Mesenchymal stem cell (in vitro differentiated cells and primary cell): Measurements from ENCODE around the gene ABHD3.

Experiments
- DNase-seq: peaks from one replicate; pipeline ENCODE4 v3.0.0-alpha.2; 2013
- H2AFZ ChIP-seq: one replicate; pipeline ENCODE4 v1.6.1; 2013; ENCODE audit warnings: low read depth, mild to moderate bottlenecking, control low read depth, inconsistent platforms, low read length, moderate library complexity
- H2AK5ac ChIP-seq: 2 replicates; pipeline ENCODE4 v1.6.1; 2013; ENCODE audit warnings: low read length, moderate library complexity, mild to moderate bottlenecking, inconsistent platforms; ENCODE audit not compliant: severe bottlenecking
- H2BK120ac ChIP-seq: one replicate; pipeline ENCODE4 v1.6.1; 2013; ENCODE audit warnings: low read depth, mild to moderate bottlenecking, inconsistent platforms, low read length, moderate library complexity
- H2BK12ac ChIP-seq, 2 experiments: one replicate each; pipeline ENCODE4 v1.6.1; 2013; ENCODE audit warnings: inconsistent platforms in 2 of 2, low read length in 2 of 2, mild to moderate bottlenecking in 2 of 2, moderate library complexity in 2 of 2, control low read depth in 1 of 2
- H2BK15ac ChIP-seq: one replicate; pipeline ENCODE4 v1.6.1; 2013; ENCODE audit warnings: mild to moderate bottlenecking, low read depth, inconsistent platforms; ENCODE audit not compliant: poor library complexity, severe bottlenecking
- H2BK5ac ChIP-seq: 2 replicates; pipeline ENCODE4 v1.6.1; 2013; ENCODE audit warnings: low read depth, mild to moderate bottlenecking, low read length, control low read depth, inconsistent platforms; ENCODE audit not compliant: poor library complexity, severe bottlenecking
- H3K14ac ChIP-seq, 2 experiments: one replicate each; pipeline ENCODE4 v1.6.1; 2013; ENCODE audit warnings: inconsistent platforms in 2 of 2, low read length in 2 of 2, control low read depth in 1 of 2, mild to moderate bottlenecking in 1 of 2, moderate library complexity in 1 of 2
- H3K18ac ChIP-seq, 2 experiments: one replicate each; pipeline ENCODE4 v1.6.1; 2013; ENCODE audit warnings: inconsistent platforms in 2 of 2, low read length in 2 of 2, control low read depth in 1 of 2, low read depth in 1 of 2, mild to moderate bottlenecking in 1 of 2
- H3K23ac ChIP-seq, 2 experiments: one replicate each; pipeline ENCODE4 v1.6.1; 2013; ENCODE audit warnings: inconsistent platforms in 2 of 2, low read length in 2 of 2, mild to moderate bottlenecking in 2 of 2, moderate library complexity in 2 of 2, control low read depth in 1 of 2
- H3K27ac ChIP-seq: 2 replicates; pipeline ENCODE4 v1.5.1; 2013; ENCODE audit warnings: mild to moderate bottlenecking, moderate library complexity, low read length, control low read depth, inconsistent platforms; ENCODE audit not compliant: poor library complexity, severe bottlenecking
- H3K27me3 ChIP-seq, 2 experiments: 2 replicates each; pipeline versions ENCODE4 v1.6.1 to v1.7.0; 2013; ENCODE audit warnings: low read length in 2 of 2, mild to moderate bottlenecking in 2 of 2, moderate library complexity in 2 of 2, control low read depth in 1 of 2, inconsistent platforms in 1 of 2; ENCODE audit not compliant: control insufficient read depth in 1 of 2, insufficient read depth in 1 of 2
- H3K36me3 ChIP-seq, 2 experiments: 2 replicates each; pipeline versions ENCODE4 v1.6.1 to v1.7.0; 2013; ENCODE audit warnings: low read length in 2 of 2, control low read depth in 1 of 2, inconsistent platforms in 1 of 2, low read depth in 1 of 2, mild to moderate bottlenecking in 1 of 2; ENCODE audit not compliant: insufficient read depth in 2 of 2, control insufficient read depth in 1 of 2
- H3K4ac ChIP-seq, 2 experiments: one replicate each; pipeline ENCODE4 v1.6.1; 2013; ENCODE audit warnings: inconsistent platforms in 2 of 2, low read length in 2 of 2, mild to moderate bottlenecking in 2 of 2, moderate library complexity in 2 of 2, control low read depth in 1 of 2, low read depth in 1 of 2
- H3K4me1 ChIP-seq: 2 replicates; pipeline ENCODE4 v1.6.1; 2013; ENCODE audit warnings: low read depth, low read length, control low read depth; ENCODE audit not compliant: control insufficient read depth, insufficient read depth
- H3K4me2 ChIP-seq: 2 replicates; pipeline ENCODE4 v1.6.1; 2013; ENCODE audit warnings: low read length, mild to moderate bottlenecking, inconsistent platforms; ENCODE audit not compliant: poor library complexity, severe bottlenecking
- H3K4me3 ChIP-seq, 2 experiments: 2 replicates each; pipeline versions ENCODE4 v1.5.1 to v1.7.0; 2013; ENCODE audit warnings: low read length in 2 of 2, mild to moderate bottlenecking in 2 of 2, control low read depth in 1 of 2, low read depth in 1 of 2; ENCODE audit not compliant: insufficient read depth in 1 of 2
- H3K79me1 ChIP-seq: replicated peaks from 2 replicates; pipeline ENCODE4 v1.6.1; 2013; ENCODE audit warnings: mild to moderate bottlenecking, control low read depth, low read length, inconsistent platforms; ENCODE audit not compliant: poor library complexity, severe bottlenecking
- H3K9ac ChIP-seq: 2 replicates; pipeline ENCODE4 v1.7.0; 2013; ENCODE audit warnings: mild to moderate bottlenecking, low read length, moderate library complexity
- H3K9me3 ChIP-seq: 2 replicates; pipeline ENCODE4 v1.7.0; 2013; ENCODE audit warnings: mild to moderate bottlenecking, low read length; ENCODE audit not compliant: control insufficient read depth
- H4K8ac ChIP-seq: one replicate; pipeline ENCODE4 v1.6.1; 2013; ENCODE audit warnings: inconsistent platforms, mild to moderate bottlenecking, low read length, moderate library complexity
- H4K91ac ChIP-seq: one replicate; pipeline ENCODE4 v1.6.1; 2013; ENCODE audit warnings: mild to moderate bottlenecking, low read length, inconsistent platforms
- WGBS: methylation state at CpG from one replicate; pipeline ENCODE4 v1.1.7; 2013; ENCODE audit warnings: mixed read lengths; 5-methylcytosine and 5-hydroxymethylcytosine counted together

Gene ABHD3

DNA sequence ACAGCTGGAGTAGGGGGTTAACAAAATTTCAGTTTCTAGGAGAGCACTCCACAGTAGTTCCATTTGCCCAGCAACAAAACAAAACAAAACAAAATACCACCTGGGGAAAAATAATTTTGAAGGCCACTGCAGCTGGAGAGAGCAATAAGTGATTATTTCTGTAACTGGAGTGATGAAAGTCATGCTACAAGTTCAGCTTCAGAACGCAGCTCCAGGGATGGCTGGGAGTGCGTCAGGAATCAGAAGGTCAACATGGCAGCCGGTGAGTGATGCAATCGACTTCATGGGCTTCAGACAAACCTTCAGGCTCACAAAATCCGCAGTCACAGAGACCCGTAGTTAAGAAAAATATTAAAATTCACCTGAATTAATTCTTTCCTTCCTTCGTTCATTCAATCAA, 41.0 kb downstream of the ABHD3 start:
- no peak overlapping the region for H3K4me3 ChIP-seq
- peaks cover 0 to 6% of the 10 kb centered on the region in 2 experiments for H3K36me3 ChIP-seq
- no peak overlapping the region for H2AFZ ChIP-seq
- H3K14ac ChIP-seq = no peak overlapping the region
- H3K9ac ChIP-seq = no peak overlapping the region
- H4K91ac ChIP-seq = no peak overlapping the region
- H2BK15ac ChIP-seq = no peak overlapping the region
- no peak overlapping the region for H2BK12ac ChIP-seq
- H3K27ac ChIP-seq = no peak overlapping the region
- no peak overlapping the region for H3K18ac ChIP-seq
- H3K27me3 ChIP-seq = no peaks in the 10 kb centered on the region
- no peak overlapping the region for H3K4ac ChIP-seq
- no peak for DNase-seq
- WGBS = 95% methylated on average over 7 of the region's 7 CpGs
- no peak overlapping the region for H4K8ac ChIP-seq
- no peak overlapping the region for H2BK120ac ChIP-seq
- H3K4me1 ChIP-seq = peaks cover 1% of the 10 kb centered on the region
- no peak overlapping the region for H2BK5ac ChIP-seq
- no peak overlapping the region for H3K4me2 ChIP-seq
- no peaks in the 10 kb centered on the region for H3K79me1 ChIP-seq
- H3K9me3 ChIP-seq = no peaks in the 10 kb centered on the region
- H3K23ac ChIP-seq = no peak overlapping the region
- H2AK5ac ChIP-seq = no peak overlapping the region

DNA sequence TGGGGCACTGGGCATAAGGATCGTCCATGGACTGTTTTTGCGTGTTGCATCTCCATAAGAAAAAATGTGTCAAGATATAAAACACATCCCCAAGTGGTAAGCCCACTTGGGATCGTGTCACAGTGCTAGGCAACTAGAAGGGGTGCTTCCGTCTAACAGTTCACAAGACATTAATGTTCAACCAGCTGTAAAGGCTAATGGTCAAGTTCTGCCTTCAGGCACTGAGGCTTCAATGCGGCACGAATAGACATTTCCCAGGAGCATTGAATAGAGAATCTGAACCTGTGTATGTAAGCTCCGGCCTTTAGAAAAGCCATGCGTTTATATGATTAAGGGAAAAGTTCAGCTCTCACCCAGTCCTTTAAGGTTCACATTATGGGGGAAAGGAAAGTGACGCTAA, 42.0 kb downstream of the ABHD3 start:
- Histone ChIP-seq H2BK12ac (no peak overlapping the region), H2BK5ac (no peak overlapping the region), H3K4ac (no peak overlapping the region), H3K36me3 (peaks cover 0 to 6% of the 10 kb centered on the region in 2 experiments), H2AK5ac (no peak overlapping the region), H2BK120ac (no peak overlapping the region), H4K8ac (no peak overlapping the region), H3K23ac (no peak overlapping the region), H2AFZ (no peak overlapping the region), H3K27ac (no peak overlapping the region), H3K4me1 (peaks cover 1% of the 10 kb centered on the region), H3K4me3 (no peak overlapping the region), H3K14ac (no peak overlapping the region), H3K9me3 (no peaks in the 10 kb centered on the region), H3K79me1 (no peaks in the 10 kb centered on the region), H4K91ac (no peak overlapping the region), H3K9ac (no peak overlapping the region), H3K27me3 (no peaks in the 10 kb centered on the region), H3K18ac (no peak overlapping the region), H2BK15ac (peak overlapping the region; percentile 40), H3K4me2 (no peak overlapping the region)
- no peak for DNase-seq
- 98% methylated on average over 9 of the region's 9 CpGs for WGBS

DNA sequence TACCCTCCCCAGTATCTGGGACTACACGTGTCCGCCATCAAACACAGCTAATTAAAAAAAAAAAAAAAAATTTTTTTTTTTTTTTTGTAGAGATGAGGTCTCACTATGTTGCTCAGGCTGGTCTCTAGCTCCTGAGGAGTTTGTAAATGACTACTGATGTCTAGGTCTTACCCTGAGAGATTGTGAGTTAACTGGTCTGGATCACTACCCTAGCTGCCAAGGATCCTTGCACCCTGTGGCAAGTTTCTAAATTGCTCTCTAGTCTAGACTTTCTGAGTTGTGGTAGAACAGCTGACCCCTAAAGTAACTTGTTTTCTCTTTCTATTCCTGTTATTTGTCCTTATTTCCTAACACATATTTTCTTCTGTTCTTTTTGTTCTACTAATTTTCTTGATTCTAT, 44.5 kb downstream of the ABHD3 start:
- Histone ChIP-seq H2BK15ac (no peak overlapping the region), H3K18ac (no peak overlapping the region), H3K27me3 (no peaks in the 10 kb centered on the region), H2AFZ (no peak overlapping the region), H3K4me1 (peaks cover 1% of the 10 kb centered on the region), H3K14ac (no peak overlapping the region), H3K4me2 (no peak overlapping the region), H3K79me1 (no peaks in the 10 kb centered on the region), H2AK5ac (no peak overlapping the region), H3K4me3 (no peak overlapping the region), H2BK12ac (no peak overlapping the region), H2BK120ac (no peak overlapping the region), H3K9ac (no peak overlapping the region), H3K23ac (no peak overlapping the region), H3K36me3 (peaks cover 0 to 6% of the 10 kb centered on the region in 2 experiments), H3K27ac (no peak overlapping the region), H2BK5ac (no peak overlapping the region), H3K9me3 (no peaks in the 10 kb centered on the region), H4K8ac (no peak overlapping the region), H3K4ac (no peak overlapping the region), H4K91ac (no peak overlapping the region)
- DNase-seq = no peak
- WGBS = no CpG with 5 or more reads among the region's 2 CpGs

DNA sequence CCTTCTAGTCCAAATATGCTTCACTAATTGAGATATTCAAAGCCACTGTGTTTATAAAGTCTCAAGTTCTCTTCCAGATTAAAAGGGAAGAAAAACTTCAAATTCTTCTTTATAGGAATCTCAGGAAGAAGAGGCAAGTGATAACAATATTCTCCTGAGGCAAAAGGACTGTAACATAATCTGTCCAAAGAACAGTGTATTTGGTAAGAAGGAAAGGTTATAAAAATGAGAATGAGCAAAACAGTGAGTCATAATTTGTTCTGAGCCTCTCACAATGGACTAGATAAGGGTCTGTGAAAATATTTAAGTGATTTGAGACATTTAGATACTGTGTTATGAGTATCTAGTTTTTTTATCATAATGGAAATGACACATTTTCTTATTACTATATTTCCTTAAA, 48.2 kb downstream of the ABHD3 start:
- Histone ChIP-seq H3K14ac (no peak overlapping the region), H3K27me3 (no peaks in the 10 kb centered on the region), H3K27ac (no peak overlapping the region), H3K23ac (no peak overlapping the region), H3K18ac (no peak overlapping the region), H2AK5ac (no peak overlapping the region), H3K4me1 (no peaks in the 10 kb centered on the region), H3K9me3 (no peaks in the 10 kb centered on the region), H2AFZ (no peak overlapping the region), H2BK12ac (no peak overlapping the region), H2BK15ac (no peak overlapping the region), H3K4me2 (no peak overlapping the region), H2BK5ac (no peak overlapping the region), H3K36me3 (no peaks in the 10 kb centered on the region), H2BK120ac (no peak overlapping the region), H3K4me3 (no peak overlapping the region), H3K4ac (no peak overlapping the region), H3K79me1 (no peaks in the 10 kb centered on the region), H3K9ac (no peak overlapping the region), H4K8ac (no peak overlapping the region), H4K91ac (no peak overlapping the region)
- DNase-seq = peak; percentile 18
